RKO (cell line): ENCODE measurements around the gene IQCE.

Experiments
- DNase-seq: peaks from one replicate; pipeline ENCODE4 v3.0.0-alpha.2; 2016; ENCODE audit warnings: low spot score

IQCE gene, protein sequence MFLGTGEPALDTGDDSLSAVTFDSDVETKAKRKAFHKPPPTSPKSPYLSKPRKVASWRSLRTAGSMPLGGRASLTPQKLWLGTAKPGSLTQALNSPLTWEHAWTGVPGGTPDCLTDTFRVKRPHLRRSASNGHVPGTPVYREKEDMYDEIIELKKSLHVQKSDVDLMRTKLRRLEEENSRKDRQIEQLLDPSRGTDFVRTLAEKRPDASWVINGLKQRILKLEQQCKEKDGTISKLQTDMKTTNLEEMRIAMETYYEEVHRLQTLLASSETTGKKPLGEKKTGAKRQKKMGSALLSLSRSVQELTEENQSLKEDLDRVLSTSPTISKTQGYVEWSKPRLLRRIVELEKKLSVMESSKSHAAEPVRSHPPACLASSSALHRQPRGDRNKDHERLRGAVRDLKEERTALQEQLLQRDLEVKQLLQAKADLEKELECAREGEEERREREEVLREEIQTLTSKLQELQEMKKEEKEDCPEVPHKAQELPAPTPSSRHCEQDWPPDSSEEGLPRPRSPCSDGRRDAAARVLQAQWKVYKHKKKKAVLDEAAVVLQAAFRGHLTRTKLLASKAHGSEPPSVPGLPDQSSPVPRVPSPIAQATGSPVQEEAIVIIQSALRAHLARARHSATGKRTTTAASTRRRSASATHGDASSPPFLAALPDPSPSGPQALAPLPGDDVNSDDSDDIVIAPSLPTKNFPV

DNA sequence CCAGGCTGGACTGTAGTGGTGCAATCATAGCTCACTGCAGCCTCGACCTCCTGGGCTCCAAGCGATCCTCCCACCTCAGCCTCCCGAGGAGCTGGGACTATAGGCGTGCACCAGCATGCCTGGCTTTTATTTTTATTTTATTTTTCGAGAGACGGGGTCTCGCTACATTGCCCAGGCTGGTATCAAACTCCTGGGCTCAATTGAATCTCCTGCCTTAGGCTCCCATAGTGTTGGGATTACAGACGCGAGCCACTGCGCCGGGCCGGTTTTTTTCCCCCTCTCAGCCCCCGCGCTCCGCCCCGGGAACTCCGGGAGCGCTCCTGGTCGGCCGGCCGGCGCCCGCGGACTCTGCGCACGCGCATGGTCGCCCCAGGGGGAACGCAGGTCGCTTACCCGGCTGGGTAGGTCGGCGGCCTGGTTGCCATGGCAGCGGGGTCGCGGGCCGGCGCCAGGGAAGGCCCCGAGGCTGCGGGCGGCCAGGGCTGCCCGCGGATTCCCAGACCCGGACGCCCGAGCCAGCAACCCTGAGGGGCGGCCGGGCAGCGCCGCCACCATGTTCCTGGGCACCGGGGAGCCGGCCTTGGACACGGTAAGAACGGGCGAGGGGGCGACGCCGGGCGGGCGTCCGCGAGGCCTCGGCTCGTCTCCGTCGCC lies at the start of gene IQCE:
IQCE (plus strand) TSS at position 351 of the 654 bp plus-strand sequence; CDS start at position 554, 203 bp downstream.
- DNase-seq = peak; percentile 88

DNA sequence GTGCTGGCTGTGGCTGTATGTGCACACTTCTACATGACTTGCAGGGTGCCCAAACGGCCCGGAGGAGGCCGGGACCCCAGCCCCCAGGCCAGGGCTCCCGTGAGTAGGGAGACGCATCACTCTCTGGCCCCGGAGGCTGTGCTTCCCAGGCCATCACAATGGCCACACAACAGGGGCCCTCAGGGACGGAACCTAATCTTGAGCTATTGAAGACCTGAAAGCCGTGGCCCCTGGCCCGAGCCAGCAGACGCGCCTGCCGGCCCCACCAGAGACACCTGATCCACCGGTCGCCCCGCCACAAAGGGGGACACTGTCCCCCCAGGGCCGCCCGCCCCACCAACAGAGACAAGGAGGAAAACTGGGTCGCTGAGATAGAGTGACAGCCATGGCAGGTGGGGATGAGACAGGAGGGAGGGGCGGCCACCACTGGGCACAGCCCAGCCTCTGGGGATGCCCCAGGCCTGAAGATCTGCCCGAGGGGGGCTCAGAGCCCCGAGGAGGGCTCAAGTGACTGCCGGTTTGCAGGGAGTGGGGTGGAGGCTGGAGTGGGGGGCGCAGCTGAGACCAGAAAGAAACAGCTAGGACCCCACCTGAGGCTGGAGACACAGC lies 49.4 kb upstream of the IQCE start:
- DNase-seq = no peak

DNA sequence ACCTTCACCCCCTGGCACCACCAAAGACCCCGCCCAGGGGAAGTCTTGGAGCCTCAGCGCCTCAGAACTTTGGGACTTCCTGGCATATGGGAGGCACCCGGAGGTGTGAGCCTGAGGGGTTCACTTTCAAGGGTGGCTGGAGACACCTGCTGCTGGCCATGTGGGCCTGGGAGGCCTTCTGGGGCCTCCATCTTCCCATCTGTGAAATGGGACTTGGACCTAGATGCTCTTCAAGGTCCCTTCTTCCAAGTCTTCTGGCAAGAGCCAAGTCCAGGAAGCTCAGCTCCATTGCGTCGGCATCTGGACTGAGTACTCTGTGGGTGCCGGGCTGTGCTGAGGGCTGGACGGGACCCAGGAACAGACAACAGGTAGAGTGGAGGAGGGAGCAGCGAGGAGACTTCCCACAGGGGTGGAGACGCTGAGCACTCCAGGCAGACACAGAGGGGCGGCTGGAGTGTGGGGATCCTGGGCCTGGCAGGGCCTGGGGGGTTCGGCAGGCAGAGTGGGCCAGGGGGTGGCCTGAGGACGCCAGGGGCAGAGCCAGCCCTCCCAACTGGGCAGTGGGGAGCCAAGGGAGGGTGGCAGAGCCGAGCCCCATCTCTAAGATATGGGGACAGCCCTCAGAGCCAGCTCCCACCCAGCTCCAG lies 48.5 kb upstream of the IQCE start:
- no peak for DNase-seq

DNA sequence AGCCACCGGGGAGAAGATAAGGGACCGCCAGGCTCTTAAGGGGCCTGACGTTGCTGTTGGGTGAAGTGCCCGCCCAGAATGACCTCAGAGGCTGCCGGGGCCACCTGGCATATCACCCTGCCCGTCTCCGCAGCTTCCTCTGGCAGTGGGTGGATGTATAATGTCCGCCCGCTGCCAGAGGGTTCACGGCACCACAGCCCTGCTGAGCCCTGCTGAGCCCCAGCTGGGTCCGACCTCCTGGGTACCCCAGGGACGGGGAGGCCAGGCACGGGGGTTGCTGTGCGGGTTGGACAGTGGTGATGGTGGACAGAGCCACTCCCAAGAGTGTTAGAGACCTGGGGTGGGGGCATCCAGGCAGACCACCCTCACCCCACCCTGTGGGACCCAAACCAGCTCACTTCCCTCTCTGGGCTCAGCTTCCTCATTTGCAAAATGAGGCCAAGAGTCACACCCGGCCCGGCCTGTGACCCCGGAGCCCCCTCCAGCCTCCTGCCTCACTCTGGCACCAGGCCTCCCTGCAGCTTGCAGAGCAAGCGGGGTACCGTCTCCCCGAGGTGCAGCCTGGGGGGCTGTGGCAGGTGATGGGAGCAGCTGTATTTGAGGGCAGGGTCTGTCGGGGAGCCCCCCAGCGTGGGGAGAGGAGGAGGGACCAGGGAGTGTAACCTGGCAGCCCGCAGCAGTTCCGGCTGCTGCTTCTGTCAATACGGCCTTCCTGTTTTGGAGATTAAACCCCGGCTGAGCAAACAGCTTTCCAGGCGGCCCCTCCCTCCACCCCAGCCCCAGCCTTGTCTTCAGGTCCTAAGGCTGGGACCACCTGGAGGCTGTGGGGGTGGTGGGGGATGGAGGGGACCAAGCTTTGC lies 47.6 kb upstream of the IQCE start:
- no peak for DNase-seq

DNA sequence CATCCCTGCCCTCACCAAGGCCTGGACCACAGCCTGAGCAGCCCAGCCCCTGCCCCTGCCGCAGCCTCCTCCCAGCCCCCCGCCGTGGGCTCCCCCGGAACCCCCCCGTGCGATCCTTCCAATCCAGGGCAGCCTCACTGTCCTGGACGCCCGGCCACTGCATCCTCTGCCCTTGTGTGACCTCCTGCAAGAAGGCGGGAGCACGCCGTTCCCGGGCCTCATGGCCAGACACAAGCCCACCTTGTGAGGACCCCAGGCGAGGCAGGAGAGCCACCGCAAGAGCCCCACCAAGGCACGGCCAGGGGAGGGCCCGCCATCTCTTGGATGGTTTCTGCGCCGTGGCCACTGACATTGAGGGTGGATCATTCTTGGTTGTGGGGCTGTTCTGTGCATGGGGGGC lies 47.0 kb upstream of the IQCE start:
- DNase-seq = no peak

DNA sequence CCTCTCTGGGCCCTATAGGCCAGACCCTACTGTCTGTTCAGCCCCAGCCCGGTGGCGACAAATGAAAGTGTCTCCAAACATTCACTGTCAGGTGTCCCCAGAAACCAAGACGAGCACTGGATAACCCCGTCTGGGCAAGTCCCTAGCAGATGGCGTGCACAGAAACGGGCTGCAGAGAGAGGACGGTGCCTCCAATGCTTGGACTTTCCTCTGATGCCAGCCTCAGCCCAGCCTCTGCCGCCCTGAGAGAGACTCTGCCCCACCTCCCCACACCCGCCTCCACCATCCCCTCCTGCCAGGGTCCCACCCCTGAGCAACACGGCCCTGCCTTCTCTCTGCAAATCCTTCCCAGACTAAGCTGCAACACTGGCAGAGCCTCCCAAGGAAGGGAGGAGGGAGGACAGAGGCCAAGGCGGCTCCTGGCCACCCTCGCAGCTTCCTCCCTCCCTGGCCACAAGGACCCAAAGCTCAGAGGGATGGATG lies 46.6 kb upstream of the IQCE start:
- DNase-seq = no peak

DNA sequence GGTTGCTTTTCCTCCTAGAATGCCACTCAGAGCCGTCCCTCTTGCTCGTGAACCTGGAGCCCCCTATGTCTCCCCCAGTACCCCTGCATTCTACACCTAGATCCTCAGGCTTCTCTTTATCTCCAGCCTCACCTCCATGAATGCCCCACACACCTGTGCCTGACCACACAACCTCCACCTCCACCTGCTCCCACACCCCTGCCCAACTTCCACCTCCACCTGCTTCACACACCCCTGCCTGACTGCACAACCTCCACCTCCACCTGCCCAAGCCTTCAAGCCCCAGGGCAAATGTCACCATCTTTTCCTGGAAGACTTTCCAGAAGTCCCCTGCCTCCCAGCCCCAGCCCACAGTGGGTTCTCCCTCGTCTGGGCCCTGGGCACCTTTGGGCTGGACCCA lies 46.1 kb upstream of the IQCE start:
- DNase-seq = no peak

DNA sequence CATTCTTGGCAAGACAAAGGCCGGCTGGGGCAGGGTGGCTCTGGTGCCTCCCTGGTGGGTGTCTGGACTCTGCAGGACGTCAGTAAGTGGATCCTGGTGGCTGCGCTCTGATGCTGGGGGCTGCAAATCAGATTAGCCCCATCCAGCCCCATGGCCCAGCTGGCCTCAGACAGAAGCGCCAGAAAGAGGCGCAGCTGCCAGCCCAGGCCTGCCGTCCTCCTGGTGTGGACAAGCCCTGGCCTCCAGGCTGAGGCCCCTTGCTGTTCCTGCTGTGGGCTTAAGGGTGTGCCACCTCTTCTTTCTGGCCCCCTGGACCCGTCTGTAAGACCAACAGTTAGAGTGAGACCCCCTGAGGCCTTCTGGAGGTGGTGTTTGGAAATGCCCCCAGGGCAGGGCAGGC lies 45.1 kb upstream of the IQCE start:
- no peak for DNase-seq

DNA sequence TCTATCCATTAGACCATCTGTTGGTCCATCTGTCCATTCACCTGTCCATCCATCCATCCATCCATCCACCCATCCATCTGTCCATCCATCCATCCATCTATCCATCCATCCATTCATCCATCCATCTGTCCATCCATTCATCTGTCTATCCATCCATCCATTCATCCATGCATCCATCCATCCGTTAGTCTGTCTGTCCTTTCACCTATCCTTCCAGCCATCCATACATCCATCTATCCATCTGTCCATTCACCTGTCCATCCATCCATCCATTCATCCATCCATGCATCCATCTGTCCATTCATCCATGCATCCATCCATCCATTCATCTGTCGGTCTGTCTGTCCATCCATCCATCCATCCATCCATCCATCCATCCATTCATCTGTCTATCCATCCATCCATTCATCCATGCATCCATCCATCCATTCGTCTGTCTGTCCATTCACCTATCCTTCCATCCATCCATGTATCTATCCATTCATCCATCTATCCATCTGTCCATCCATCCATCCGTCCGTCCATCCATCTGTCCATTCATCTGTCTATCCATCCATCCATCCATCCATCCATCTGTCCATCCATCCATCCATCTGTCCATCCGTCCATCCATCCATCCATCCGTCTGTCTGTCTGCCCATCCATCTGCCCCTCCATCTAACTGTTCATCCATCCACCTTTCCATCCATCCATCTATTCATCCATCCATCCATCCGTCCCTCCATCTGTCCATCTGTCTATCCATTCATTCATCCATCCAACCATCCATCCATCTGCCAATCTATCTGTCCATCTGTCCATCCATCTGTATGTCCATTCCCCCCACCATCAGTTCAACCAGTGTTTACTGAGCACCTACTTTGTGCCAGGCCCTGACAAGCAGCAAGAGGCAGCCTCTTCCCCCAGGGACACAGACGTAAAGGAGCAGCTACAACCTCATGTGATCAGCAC lies 44.0 kb upstream of the IQCE start:
- DNase-seq = no peak

DNA sequence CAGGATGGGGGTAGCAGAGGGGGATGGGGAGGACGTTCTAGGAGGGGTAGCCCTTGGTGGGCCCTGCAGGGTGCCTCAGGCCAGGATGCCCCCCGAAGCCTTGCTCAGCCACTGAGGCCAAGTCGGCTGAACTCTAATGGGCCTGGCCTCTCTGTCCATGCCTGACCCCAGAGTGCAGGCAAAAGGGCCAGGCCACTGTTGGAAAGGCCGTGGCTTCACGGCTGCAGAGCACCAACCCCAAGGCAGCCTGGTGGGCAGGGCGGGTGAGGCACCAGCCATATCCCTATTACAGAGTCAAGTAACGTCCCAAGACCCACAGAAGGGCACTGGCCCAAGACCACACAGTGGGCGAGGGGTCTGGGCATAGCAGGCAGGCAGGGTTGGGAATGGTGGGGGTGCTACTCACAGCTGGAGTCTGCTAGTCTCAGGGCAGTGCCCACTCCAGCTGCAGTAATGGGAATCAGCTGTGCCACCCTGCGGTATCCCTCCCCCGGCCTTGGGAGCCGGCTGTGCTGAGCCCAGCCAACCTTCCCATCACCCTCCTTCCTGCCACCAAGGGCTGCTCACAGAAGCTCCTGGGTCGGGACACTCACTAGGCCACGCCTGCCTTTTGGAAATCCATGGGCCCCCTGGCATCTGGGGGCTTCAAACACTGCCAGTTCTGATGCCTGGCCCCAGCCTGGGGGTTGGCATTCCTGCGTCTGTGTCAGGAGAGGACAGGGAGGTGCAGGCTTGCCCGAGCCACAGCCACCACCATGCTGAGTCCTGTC lies 43.2 kb upstream of the IQCE start:
- no peak for DNase-seq

DNA sequence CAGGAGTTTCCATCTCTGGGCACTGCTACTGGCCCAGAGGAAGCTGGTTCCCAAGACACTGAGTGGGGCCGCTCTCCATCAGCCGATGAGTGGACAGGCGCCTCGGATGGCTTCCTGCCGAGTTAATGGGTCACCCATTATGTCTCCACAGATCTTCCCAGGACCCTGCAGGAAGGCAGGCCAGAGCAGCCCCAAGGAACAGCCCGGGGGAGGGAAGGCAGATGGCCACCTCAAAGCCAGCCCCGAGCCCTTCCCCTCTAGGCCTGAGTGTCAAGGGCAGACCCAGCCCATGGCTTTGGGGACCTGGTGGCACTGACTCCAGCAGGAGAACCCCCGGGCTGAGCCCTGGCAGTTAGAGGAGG lies 42.6 kb upstream of the IQCE start:
- no peak for DNase-seq

DNA sequence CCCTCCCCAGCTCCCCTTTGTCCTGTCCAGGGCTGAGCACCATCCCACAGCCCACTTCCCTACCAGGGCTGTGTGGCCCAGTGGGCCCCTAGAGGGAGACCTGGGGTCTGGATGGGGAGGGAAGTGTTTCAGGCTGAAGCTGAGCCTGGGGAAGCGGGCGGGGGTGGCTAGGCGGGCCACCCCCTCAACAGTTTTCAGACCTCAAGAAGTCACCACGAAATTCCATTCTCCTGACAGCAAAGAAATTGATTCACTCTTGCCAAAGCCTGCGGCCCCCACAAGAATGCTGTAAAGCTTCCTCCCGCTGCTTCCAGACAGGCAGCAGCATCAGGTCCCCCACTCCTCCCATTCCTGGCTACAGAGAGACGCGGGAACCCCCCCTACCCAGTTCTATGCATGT lies 41.8 kb upstream of the IQCE start:
- DNase-seq = peak; percentile 60

DNA sequence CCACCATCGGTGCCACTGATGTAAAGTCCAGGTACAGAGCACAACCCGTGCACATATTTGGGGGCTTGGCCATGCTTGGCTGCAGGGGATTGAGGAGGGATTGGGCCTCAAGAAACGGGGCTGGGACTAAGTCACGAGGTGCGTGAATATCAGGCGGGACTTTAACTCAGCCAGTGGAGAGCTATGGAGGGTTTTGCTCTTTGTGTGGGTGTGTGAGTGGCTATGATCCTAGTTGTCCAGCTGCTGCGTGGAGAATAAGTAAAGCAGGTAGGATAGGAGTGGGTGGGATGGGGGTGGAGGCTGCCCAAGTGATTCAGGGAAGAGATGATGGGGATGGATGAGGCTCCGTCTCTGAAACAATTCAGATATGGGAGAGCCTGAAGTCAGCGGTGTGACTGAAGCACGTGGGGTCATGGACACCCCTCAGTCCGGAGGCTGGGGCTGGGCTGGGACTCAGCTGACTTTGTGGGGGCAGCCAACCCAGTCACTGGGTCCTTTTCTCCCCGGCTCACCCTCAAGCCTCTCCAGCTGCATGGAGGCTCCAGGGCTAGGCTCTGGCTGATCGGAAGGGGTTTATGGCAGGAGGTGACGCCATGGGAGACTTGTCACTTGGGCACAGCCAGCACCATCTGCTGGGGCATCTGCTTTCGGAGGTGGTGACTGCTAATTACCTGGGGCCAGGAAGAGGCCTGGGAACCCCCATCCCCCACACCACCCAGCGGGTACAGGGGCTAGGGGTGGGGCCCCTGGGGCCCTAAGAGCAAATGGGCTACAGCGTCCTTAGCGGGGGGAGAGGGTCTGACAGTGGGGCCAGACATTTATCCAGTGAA lies 40.9 kb upstream of the IQCE start:
- no peak for DNase-seq

DNA sequence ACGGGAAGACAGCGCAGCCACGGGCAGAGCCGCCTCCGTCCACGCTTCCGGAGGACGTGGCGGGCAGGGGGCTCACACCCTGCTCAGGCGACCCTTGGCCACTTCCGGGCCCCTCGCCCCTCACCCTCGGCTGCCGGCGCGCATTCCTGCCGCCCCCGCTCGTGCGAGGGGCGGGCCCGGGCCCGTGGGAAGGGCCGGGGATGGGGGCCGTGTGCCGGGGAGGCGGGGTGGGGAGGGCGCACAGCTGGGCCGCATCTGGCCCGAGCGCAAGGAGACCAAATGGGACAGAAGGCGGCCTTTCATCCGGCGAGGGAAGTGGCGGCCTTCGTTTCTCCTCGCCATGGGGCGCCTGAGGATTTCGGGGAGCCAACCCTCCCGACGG lies 40.1 kb upstream of the IQCE start:
- no peak for DNase-seq

DNA sequence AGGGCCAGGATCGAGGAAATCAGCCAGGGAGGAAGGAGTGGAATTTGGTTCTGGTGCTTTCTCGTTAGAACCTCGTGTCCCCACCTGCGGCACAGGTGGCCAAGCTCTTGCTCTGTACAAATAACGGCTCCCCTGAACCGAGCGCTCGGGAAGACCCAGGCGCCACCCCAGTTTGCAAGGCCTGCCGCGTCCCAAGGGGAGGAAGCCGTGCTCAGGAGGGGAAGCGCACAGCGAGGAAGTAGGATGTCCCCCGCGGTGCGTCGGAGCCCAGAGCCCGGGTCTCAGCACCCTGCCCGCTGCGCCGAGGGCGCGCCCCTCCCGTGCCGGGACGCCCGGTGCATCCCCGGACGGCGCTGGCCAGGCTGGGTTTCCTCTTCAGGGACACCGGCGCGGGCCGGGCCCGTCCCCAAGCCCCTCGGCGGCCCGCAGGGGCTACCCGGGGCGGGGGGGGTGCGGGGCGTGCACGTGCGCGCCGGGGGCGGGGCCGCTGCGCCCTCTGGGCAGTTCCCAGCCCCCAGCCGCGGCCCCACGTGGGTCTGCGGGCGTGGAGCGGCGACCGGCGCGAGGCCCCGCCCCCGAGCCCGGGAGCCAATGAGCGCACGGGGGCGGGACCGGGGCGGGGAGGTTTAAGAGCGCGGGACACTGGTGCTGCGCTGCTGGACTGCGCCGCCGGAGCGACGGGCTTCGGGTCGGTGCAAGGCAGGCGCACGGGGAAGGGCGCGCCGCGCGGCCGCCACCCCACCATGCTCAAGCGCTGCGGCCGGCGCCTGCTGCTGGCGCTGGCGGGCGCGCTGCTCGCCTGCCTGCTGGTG lies 39.5 kb upstream of the IQCE start, which contains the start of gene LFNG:
LFNG (plus strand) TSS at position 656 of the 812 bp plus-strand sequence; CDS start at position 744, 88 bp downstream.
- DNase-seq = peak; percentile 87

DNA sequence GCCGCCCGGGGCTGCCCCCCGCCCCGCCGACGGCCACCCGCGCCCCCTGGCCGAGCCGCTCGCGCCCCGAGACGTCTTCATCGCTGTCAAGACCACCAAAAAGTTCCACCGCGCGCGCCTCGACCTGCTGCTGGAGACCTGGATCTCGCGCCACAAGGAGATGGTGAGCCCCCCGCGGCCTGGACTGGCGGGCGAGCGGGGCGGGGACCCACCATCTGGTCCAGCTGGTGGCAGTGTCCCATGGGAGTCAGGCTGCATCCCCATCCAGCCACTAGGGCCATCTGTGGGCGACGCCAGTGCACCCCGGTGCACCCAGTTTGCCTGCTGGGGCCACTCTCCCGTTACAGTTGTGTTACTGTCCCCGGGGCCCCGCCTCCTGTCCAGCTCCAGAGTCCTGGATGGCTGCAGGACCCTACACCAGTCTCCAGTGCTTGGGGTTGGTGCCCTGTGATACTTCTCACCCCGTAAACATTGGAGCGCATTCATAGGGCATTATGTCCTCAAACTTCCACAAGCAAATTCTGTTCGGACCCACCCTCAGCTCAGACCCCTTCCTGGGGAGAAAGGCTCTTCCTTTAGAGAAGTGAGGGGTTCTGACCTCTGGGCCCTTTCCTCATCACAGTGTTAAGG lies 38.5 kb upstream of the IQCE start:
- peak; percentile 67 for DNase-seq
